Activated CD8-positive, alpha-beta memory T cell treated with anti-CD3 and anti-CD28 coated beads for 24 hours (primary cell): ENCODE data around the gene MYBL2.

Experiments used
- DNase-seq: peaks from one replicate; pipeline ENCODE4 v3.0.0-alpha.2; 2020

MYBL2 gene

DNA sequence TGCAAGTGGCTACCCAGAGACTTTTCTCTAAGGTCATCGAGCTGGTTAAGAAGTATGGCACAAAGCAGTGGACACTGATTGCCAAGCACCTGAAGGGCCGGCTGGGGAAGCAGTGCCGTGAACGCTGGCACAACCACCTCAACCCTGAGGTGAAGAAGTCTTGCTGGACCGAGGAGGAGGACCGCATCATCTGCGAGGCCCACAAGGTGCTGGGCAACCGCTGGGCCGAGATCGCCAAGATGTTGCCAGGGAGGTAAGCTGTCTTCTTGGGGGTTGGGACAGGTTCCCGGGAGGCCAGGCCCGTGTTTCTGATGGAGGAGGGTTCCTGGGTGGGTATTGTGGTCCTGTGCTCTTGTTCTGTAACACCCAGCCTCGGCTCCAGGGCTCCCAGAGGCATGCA, 19.9 kb downstream of the MYBL2 start:
- DNase-seq, result no peak

DNA sequence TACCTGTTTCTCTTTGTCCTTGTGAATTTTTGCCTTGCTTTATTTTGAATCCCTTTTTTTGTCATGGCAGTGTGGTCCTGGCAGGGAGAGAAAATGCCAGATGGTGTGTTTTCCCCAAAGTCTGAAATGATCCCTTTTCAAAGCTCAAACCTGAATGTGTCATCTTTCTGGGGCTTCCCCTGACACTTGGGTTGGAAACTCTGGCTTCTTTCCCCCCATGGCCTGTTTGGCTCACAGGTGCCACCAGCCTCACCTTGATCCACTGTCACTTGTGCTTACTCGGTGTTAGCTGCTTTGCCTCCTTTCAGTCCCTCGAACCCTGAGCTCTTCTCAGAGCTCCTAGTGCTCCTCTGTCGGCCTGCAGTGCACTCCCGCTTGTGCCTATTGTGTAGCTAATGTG, 22.3 kb downstream of the MYBL2 start:
- no peak for DNase-seq

DNA sequence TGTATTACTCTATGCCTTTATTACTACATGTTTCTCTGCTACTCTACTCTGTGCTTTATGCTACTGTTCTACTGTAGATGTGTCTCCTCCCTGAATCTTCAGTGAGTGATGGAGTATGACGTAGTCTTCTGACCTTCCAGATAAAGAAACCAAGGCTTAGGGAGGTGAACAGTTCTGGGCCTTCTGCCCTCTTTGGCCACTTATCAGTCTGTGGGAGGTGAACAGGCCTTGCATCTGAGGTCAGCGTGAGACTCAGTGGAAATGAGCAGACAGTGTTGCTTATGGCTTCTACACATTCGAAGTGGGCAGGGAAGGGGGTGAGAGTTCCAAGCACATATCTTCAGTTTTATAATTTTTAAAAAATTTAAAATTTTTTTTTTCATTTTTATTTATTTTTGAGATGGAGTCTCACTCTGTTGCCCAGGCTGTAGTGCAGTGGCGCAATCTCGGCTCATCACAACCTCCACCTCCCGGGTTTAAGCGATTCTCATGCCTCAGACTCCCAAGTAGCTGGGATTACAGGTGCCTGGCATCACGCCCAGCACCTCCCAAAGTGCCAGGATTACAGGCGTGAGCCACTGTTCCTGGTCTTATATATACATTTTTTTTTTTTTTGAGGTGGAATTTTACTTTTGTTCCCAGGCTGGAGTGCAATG, 24.2 kb downstream of the MYBL2 start:
- DNase-seq, result no peak

DNA sequence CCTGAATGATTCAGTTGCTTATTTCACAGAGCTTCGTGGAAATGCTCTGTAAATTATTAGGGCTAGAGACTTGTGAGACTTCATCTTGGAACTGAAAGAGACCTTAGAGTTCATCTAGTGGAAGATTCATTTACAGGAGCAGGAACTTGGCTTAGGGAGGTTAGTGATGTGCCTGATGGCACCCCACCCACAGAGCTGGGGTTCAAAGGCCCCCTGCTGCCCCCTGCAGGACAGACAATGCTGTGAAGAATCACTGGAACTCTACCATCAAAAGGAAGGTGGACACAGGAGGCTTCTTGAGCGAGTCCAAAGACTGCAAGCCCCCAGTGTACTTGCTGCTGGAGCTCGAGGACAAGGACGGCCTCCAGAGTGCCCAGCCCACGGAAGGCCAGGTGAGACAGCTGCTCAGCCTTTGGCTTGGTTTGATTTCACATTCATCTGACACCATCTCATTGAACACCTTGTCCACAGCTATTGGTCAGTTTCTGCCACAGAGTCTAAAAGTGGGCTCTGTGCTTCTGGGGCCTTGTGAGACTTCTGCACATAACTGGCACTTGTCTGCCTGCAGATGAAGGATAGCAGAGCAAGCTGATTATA, 25.1 kb downstream of the MYBL2 start:
- peak; percentile 81 for DNase-seq

DNA sequence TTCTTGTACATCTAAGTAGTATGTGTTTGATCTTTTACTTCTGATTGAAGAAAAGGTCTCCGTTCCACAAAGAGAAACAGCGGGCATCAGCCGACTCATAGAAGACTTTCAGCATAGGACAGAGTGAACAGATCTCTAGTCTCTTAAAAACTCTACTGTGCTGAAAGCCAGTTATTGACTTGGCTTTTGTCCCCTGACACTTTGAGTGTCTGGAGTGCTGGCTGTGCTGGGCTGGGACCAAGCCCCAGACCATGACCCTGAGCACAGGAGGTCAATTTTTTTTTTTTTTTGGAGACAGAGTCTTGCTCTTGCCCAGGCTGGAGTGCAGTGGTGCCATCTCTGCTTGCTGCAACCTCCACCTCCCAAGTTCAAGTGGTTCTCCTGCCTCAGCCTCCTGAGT, 27.8 kb downstream of the MYBL2 start:
- DNase-seq, result no peak

DNA sequence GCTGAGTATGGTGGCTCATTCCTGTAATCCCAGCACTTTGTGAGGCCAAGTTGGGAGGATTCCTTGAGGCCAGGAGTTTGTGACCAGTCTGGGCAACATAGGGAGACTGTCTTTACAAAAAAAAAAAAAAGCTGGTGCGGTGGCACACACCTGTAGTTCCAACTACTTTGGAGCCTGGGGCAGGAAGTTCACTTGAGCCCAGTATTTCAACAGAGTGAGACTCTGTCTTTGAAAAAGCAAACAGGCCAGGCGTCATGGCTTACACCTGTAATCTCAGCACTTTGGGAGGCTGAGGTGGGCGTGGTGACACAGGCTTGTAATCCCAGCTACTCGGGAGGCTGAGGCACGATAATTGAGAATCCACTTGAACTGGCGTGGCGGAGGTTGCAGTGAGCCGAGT, 28.7 kb downstream of the MYBL2 start:
- DNase-seq, result no peak

DNA sequence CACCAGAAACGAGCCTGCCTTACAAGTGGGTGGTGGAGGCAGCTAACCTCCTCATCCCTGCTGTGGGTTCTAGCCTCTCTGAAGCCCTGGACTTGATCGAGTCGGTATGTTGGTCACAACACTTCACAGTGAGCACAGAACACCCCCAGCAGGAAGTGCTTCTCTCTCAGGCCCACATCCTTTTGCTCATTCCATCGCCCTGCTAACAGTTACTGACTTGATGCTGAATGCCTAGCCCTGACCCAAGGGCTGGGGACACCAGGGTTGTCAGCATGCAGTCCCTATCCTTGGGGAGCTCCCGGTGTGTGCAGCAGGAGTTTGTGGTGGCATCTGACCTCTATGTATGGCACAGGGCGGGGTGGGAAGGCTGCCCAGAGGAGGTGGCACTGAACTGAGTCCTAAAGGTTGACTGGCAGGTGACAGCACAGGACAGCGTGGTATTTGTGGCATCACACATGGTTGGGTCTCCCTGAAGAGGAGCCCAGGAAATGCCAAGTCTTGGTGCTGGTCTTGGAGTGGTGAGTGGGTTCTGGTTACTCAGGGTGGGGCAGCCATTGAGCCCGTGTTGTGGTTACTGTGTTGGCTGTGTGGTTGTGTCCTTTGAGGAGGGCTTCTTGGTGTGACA, 33.1 kb downstream of the MYBL2 start:
- no peak for DNase-seq

DNA sequence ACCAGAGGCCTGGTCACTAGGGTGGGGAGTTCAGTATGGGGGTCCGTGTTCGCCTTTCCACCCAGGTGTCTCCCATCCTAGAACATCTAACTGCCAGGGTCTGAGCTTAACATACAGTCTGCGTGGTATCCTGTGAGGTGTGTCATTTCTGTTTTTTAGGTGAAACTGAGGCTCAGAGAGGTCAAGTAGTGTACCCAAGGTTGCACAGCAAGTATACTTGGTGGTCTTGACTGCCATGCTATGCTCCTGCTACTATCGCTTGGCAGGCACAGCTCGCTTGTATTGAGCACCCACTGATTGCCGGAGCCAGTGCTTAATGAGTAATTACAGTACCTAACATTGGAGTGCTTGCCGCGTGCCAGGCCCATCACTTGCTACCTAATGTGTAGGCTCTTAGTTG, 33.7 kb downstream of the MYBL2 start:
- DNase-seq, result no peak

DNA sequence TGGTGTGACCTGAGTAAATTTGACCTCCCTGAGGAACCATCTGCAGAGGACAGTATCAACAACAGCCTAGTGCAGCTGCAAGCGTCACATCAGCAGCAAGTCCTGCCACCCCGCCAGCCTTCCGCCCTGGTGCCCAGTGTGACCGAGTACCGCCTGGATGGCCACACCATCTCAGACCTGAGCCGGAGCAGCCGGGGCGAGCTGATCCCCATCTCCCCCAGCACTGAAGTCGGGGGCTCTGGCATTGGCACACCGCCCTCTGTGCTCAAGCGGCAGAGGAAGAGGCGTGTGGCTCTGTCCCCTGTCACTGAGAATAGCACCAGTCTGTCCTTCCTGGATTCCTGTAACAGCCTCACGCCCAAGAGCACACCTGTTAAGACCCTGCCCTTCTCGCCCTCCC, 35.6 kb downstream of the MYBL2 start:
- no peak for DNase-seq

DNA sequence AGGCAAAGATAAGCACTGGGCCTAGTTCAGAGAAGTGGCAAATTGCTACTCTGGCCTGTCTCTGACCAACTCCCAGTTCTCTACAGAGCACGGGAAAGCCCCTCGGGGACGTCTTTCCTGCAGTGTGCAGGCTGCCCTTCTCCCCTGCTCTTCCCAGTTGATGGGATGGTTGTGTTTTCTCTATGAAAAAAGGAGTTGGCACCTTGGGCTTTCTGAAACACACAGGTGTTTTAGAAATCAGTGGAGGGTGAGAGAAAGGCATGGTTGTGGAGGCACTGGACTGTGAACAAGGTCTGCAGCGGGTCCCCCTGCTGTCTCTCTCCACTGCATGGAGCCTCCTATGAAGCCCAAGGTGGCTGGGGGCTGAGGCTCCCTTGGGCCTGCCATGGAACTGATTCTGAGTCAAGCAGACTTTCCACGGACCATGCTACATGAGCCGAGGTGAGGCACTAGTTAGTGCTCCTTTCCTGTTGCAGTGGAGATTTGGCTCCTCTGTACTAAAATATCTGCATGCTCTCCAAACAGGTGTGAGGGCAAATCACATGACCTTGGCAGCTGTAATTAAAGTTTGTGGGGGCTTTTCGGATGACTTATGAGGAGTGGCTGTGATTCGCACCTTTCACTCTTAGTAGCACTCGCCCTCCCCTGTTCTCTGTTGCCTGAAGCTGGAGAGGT, 43.6 kb downstream of the MYBL2 start:
- DNase-seq, result no peak

DNA sequence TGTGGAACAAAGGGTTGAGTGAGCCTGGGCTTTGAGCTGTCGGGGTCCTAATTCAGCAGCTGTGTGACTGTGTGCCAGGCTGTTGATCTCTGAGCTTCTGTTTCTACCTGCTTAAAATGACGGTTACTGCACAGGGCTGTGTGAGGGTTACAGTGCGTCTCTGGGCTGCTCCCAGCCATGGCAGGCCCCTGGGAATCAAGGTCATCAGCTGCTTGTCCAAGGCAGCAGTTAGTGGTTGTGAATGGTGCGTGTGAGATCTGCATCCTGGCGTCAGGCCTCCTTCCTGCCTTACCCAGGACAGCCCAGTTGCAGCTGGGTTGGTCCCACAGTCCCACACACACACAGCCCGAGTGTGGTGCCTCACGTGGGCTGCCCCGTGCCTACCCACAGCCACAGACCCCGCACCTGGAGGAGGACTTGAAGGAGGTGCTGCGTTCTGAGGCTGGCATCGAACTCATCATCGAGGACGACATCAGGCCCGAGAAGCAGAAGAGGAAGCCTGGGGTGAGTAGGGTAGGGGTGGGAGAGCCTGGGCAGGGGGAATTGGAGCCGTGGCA, 44.3 kb downstream of the MYBL2 start:
- no peak for DNase-seq

DNA sequence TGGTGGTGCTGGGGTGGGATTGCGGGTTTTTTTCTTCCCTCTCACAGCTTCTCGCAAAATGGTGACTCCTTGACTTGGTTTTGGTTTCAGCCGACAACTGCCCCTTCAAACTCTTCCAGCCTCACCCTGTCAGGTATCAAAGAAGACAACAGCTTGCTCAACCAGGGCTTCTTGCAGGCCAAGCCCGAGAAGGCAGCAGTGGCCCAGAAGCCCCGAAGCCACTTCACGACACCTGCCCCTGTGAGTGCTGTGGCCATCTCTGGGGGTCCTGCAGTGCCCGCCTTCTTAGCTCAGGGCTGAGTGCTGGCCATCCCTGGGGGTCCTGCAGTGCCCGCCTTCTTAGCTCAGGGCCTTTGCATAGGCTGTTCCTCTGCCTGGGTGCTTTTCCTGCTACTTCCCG, 48.1 kb downstream of the MYBL2 start:
- DNase-seq, result no peak

DNA sequence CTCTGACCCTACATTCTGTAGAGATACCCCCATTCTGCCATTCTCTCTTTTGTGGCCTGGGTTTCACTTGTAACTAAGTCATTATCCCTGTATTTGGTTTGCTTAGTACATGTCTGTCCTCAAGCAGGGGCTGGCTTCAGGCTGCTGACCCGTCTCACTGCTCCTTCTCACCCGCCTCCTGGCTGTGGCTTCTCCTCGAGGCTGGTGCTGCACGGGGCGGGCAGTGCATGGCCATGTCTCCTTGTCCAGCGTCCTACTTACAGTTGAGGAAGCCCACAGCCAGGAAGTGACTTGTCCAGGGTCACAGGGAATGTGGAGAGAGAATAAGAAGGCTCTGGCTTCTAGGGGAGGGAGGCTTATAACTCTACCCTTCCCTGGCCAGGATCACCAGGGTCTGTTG, 48.6 kb downstream of the MYBL2 start:
- DNase-seq, result no peak

DNA sequence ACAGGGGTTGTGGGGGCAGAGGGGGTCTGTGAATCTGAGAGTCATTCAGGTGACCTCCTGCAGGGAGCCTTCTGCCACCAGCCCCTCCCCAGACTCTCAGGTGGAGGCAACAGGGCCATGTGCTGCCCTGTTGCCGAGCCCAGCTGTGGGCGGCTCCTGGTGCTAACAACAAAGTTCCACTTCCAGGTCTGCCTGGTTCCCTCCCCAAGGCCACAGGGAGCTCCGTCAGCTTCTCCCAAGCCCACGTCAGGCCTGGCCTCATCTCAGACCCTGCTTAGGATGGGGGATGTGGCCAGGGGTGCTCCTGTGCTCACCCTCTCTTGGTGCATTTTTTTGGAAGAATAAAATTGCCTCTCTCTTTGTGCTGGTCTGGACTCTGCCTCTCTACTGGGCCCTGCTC, 49.2 kb downstream of the MYBL2 start:
- DNase-seq, result no peak

DNA sequence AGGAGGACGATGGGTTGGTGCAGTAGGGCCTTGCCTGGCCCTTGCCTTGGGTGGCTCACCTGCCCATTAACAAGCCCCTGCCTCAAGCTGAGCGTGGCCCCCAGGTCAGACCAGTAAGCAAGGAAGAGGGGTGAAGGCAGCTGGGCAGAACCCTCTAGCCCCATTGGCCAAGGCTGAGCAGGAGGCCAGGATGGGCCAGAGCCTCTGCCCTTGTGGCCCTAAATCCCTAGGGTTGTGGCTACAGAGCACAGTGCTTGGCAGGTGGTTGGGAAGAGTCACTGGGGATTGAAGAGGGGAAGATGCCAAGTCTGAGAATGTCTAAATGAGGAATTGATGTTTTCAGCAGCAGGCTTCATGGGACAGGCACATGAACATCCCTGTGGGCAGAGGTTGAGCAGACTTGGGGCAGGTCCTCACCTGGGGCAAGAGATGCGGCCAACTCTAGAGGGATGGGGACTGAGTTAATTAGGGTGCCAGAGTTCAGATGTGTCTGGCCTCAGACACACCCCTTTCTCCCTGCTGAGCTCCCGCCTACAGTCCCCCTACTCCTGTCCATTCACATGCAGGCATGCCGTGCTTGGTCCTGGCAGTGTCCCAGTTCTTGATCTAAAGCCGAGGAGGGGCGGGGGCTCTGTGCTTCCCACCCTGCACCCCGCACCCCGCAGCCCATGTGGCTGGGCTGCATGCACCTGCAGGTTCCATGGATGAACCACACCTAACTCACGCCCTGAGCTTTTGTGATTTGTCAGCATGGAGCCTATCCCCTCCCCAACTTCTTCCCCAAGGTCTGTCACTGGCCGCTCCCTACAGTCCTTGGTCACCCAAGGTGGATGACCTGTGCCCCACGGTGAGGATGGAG, 50.1 kb downstream of the MYBL2 start:
- no peak for DNase-seq

DNA sequence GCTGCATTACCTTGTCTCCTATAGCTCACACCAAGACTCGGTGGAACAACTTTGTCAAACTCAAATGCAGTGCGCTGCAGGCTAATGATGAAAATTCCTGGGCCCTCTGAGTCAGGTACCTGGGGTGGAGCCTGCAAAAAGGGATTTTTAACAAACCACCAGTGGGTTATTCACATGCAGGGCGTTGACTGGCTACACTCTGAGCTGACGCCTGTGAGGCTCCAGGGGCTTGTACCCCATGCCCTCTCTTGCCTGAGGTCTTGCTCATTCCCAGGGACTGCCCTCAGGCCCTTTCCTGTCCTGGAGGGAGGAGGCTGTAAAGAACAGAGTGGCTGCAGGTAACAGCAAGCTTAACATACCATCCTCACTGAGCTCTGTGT, 50.7 kb downstream of the MYBL2 start:
- DNase-seq, result no peak

DNA sequence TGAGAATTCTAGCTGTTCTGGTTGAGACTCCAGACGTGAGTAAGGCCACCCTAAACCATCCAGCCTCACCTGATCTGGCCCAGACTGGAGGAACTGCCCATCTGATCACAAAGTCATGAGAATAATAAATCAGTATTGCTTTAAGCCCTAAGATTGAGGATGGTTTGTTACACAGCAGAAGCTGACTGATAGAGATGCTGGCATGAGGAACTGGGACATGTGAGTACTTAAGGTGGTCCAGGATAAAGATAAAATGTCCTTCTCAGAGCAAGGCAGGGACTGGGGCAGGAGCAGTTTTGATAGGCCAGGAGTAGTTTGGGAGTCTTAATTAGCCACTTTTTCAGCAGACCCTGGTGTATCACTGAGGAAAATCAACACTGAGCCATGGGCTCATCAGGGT, 53.1 kb downstream of the MYBL2 start:
- DNase-seq, result no peak

DNA sequence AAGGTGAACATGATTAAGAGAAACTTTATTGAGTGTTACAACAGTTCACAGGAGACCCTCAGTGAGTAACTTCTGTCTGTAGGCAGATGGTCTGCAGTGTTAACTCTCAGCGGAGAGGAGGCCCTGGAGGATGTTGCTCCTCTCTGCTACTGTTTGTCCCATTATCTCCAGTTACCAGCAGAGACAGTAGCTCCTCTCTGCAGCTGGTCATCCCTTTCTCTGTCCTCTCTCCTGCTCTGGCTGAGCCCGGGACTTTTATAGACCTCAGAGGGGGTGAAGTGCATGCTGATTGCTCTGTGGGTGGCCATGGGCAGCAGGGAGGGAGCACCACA, 54.1 kb downstream of the MYBL2 start:
- no peak for DNase-seq

DNA sequence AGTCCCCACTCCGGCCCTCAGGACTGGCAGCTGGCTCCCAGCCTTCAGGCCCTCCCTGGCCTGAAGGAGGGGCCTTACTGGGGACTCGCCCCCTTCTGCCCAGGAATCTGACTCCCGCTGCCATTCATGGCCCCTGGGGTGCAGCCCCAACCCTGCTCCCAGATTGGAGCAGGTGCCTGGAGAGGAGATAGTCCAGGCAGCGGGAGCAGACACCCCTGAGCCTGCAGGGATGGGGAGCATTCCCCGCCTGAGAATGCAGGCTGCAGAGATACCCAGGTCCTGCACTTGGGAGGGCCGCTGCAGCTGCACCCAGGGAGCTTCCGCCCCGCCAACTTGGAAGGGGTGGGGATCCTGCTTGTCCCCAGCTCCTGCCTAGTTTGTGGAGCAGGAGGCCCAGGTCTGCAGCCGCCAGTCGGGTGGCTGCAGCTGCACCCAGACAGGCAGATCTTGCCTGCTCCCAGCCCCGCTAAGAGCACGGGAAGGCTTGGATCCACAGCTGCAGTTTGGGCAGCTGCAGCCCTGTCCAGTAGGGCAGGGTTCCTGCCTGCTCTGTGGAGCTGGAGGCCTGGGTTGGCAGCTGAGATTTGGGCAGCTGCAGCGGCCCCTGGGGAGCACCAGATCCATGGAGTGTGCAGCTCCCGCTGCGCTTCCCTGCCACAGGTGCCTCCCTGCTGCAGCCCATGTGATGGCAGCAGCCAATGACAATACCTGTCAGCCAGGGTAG, 54.7 kb downstream of the MYBL2 start:
- no peak for DNase-seq

DNA sequence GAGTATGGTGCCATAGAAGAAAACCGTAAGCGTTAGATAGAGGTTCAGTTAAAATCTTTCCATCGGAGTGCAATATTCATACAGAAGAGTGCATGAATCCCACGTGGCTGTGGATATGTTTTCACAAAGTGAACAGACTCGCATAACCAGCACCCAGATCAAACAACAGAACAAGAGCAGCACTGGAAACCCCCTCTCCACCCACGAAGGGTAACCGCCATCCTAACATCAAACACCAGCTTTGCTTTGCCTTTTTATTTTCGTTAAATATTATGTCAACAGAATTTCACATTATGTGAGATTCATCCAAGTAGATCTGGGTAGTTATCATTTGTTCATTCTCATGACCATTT, 55.2 kb downstream of the MYBL2 start:
- DNase-seq, result no peak

DNA sequence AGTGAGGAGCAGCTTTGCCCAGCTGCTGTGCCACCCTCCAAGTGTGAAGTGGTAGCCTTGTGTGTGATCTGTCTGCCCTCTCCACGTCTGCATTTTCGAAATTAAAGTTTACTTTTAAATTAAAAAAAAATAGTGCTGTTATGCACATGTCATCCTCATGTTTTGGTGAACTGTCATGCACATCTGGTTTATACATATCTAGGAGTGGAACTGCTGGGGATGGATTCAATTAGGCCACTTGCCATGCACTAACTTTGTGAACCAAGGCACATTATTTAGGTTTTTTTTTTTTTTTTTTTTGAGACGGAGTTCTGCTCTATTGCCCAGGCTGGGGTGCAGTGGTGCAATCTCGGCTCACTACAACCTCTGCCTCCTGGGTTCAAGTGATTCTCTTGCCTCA, 56.3 kb downstream of the MYBL2 start:
- no peak for DNase-seq

DNA sequence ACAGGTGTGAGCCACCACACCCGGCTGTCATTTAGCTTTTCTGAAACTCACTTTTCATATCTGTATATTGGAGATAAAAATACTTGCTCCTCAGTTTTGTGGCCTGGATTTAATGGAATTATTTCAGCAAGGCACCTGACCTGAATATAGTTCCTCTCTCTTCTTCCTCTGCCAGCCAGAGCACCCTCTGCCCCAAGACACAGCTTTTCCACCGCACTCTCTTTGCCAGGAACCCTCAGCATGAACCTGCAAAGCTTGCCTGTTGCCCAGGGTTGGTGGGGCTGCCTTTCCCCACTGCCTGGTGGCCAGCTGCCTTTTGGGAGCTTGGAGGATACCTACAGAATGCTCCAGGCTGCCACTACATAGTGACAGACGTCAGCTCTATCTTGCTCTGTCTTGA, 56.8 kb downstream of the MYBL2 start:
- DNase-seq, result no peak

DNA sequence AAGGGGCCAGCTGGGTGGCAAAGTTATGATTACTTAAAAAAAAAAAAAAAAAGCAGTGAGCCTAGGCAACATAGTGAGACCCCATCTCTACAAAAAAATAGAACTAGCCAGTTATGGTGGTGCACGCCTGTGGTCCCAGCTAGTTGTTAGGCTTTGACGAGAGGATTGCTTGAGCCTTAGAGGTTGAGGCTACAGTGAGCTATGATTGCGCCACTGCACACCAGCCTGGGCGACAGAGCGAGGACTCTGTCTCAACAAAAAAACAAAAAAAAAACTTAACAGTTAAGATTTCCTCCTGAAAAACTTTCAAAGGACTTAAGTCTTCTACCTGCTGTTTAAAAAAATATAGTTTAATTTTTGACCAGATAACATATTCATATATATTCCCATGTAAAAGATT, 57.5 kb downstream of the MYBL2 start:
- no peak for DNase-seq
